C4-2B (cell line): ENCODE measurements around the gene CYSTM1.

Source experiments
- H3K27ac ChIP-seq: fragments of 450-650 bp; 2 replicates; pipeline ENCODE4 v1.5.1; 2017
- ZFX ChIP-seq: fragments of 450-650 bp; IDR thresholded peaks from 2 replicates; pipeline ENCODE4 v1.6.1; 2017
- TF ChIP-seq, protein P1 (sequence below): fragments of 450-650 bp; conservative IDR thresholded peaks from 2 replicates; pipeline ENCODE4 v1.5.1; 2017; ENCODE audit warnings: mild to moderate bottlenecking

Gene CYSTM1

DNA sequence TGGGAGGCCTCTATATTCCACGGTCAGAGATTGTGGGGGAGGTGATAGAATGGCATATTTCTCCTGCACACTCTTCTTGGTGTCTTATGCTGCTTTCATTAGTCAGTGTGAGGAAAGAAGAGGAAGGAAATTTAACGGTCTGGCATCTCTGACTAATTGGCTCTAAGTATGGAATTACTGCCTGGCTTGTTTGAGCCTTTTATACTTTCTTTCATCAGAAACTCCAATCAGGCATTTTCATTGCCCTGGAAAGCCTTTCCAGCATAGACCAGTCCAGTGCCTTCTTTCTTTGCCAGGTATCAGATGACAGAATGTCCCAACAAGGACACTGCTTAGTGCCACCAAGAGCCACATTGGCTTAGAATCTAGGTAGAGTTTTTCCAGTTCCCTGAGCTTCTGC, 30.2 kb downstream of the CYSTM1 start:
- H3K27ac ChIP-seq, result no peak overlapping the region
- TF ChIP-seq ZFX, result no peak
- TF ChIP-seq, protein P1, sequence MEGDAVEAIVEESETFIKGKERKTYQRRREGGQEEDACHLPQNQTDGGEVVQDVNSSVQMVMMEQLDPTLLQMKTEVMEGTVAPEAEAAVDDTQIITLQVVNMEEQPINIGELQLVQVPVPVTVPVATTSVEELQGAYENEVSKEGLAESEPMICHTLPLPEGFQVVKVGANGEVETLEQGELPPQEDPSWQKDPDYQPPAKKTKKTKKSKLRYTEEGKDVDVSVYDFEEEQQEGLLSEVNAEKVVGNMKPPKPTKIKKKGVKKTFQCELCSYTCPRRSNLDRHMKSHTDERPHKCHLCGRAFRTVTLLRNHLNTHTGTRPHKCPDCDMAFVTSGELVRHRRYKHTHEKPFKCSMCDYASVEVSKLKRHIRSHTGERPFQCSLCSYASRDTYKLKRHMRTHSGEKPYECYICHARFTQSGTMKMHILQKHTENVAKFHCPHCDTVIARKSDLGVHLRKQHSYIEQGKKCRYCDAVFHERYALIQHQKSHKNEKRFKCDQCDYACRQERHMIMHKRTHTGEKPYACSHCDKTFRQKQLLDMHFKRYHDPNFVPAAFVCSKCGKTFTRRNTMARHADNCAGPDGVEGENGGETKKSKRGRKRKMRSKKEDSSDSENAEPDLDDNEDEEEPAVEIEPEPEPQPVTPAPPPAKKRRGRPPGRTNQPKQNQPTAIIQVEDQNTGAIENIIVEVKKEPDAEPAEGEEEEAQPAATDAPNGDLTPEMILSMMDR, result no peak

GRCh38 chr5:140205952-140206351, 31.0 kb downstream of the CYSTM1 start:
- no peak overlapping the region for H3K27ac ChIP-seq
- TF ChIP-seq, protein P1, result peak; percentile 16; the same call in 1 of the 2 replicates
- TF ChIP-seq ZFX, result no peak

DNA sequence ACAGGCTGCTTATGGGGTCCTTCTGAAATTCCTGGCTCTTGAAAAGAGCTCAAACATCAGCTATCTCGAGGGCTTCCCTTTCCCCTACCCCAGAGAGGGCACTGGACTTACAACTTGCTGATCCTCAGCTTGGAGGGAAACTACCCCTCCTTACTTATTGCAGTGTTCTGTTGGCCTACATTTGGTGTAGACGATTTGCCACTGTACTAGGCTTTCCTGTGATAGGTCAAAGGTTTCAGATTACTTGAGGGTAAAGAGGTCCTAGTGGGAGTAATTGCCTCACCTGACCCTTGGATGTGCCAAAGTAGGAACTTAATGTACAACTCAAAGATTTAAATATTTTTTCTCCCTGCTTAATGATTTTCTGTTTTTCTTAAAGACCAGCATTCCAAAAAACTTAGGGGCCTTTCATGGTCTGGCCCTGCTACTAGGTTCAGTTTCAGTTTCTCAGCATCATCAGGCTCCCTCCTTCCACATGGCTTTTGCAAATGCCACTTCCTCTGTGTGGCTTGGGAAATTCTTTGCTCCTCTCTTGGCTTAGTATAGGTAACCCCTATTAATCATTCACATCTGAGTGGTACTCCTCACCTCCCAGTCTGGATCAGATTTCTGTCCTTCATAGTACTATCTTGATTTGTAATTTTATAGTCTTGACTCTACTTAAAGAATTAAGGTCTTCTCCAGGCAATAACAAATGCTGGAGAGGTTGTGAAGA, 32.4 kb downstream of the CYSTM1 start:
- TF ChIP-seq, protein P1, result no peak
- no peak for TF ChIP-seq ZFX
- H3K27ac ChIP-seq, result no peak overlapping the region

- TF ChIP-seq, protein P1, result no peak
- TF ChIP-seq ZFX, result no peak
- H3K27ac ChIP-seq, result no peak overlapping the region
Observed at GRCh38 chr5:140208065-140208464, 33.1 kb downstream of the CYSTM1 start.

- H3K27ac ChIP-seq, result no peak overlapping the region
- TF ChIP-seq, protein P1, result no peak
- TF ChIP-seq ZFX, result no peak
Observed at GRCh38 chr5:140213370-140213983, 38.5 kb downstream of the CYSTM1 start.

DNA sequence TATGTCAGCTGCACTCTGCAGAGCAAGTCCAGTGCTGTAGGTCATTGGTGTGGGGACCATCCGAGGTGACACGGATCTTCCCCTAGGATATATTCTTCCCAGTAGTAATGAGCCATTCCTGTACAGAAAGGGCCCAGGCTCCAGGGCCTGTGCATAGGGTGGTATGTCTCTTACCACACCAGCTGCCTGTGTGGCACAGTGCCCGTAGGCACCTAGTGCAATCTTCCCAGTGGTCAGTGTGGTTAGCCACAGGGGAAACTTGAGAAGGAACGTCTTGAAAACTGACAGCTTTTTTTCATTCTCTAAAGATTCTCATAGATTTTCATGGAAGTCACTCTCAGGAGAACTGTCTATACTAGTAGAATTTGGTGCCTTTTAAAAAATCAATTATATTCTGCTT, 39.8 kb downstream of the CYSTM1 start:
- TF ChIP-seq, protein P1, result no peak
- no peak for TF ChIP-seq ZFX
- no peak overlapping the region for H3K27ac ChIP-seq

GRCh38 chr5:140215276-140215675, 40.3 kb downstream of the CYSTM1 start:
- TF ChIP-seq, protein P1, result no peak
- TF ChIP-seq ZFX, result no peak

More at GRCh38 chr5:140215276-140215675, 40.3 kb downstream of the CYSTM1 start:
- H3K27ac ChIP-seq, result no peak overlapping the region
